Coronary artery (tissue), 2 donors: ENCODE measurements around the gene SPEG.

Experiments
- DNase-seq: peaks from one replicate; pipeline ENCODE4 v3.0.0-alpha.2; 2017; ENCODE audit warnings: low spot score
- H3K27ac ChIP-seq, 2 donors: fragments of 200-600 bp; sonication (generic); one replicate each; pipeline ENCODE4 v1.5.1; 2016 to 2019
- H3K4me3 ChIP-seq: fragments of 200-600 bp; sonication (generic); 2 replicates; pipeline ENCODE4 v1.5.1; 2016; ENCODE audit warnings: mild to moderate bottlenecking, moderate library complexity
- TF ChIP-seq, protein P1 (sequence below): fragments of 200-600 bp; sonication (generic); IDR thresholded peaks from one replicate; pipeline ENCODE4 v1.5.1; 2019; ENCODE audit warnings: antibody characterized with exemption

The SPEG gene

DNA sequence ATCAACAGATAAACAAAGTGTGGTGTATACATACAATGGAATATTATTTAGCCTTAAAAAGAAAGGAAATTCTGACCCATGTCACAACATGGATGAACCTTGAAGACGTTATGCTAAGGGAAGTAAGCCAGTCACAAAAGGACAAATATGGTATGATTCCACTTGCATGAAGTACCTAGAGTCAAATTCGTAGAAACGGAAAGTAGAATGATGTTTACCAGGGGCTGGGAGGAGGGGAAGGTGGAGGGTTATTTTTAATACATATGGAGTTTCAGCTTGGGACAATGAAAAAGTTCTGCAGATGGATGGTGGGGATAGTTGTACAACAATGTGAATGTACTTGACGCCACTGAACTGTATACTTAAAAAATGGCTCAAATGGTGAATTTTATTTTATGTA is 19.8 kb upstream of the SPEG start:
- no peak for DNase-seq
- Histone ChIP-seq H3K27ac (no peak overlapping the region), H3K4me3 (no peak overlapping the region)
- TF ChIP-seq, protein P1, sequence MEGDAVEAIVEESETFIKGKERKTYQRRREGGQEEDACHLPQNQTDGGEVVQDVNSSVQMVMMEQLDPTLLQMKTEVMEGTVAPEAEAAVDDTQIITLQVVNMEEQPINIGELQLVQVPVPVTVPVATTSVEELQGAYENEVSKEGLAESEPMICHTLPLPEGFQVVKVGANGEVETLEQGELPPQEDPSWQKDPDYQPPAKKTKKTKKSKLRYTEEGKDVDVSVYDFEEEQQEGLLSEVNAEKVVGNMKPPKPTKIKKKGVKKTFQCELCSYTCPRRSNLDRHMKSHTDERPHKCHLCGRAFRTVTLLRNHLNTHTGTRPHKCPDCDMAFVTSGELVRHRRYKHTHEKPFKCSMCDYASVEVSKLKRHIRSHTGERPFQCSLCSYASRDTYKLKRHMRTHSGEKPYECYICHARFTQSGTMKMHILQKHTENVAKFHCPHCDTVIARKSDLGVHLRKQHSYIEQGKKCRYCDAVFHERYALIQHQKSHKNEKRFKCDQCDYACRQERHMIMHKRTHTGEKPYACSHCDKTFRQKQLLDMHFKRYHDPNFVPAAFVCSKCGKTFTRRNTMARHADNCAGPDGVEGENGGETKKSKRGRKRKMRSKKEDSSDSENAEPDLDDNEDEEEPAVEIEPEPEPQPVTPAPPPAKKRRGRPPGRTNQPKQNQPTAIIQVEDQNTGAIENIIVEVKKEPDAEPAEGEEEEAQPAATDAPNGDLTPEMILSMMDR: no peak

DNA sequence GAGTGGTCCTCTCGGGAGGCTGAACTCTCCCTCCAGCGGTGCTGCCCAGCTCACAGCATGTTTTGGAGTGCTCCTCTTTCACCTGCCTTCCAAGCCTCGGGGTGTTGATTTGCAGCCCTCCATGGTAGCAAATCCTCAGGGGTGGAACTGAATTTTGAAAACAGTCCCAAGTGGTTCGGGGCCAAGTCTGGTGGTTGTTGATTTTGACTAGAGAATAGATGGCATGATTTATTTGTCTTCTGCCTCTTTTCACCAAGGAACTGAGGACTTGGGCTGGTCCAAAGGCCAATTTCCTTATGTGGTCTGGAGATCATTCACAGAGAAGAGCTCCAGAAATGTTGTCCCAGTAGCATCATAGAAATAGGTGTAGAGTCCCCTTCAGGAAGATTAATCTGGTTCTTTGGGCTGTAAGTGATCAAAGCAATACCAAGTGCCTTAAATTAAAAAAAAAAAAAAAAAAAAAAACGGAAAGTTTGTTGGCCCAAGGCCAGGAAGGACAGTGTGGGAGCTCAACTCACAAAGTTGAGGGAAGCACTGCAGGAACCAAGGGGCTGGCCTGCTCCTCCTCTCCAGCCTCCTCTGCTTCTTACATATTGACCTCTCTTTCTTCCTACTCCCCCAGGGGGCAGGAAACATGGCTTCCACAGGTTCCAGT is 18.9 kb upstream of the SPEG start:
- TF ChIP-seq, protein P1: no peak
- peak overlapping the region; percentile 16 to 95 for H3K27ac ChIP-seq
- H3K4me3 ChIP-seq: no peak overlapping the region
- DNase-seq: no peak

DNA sequence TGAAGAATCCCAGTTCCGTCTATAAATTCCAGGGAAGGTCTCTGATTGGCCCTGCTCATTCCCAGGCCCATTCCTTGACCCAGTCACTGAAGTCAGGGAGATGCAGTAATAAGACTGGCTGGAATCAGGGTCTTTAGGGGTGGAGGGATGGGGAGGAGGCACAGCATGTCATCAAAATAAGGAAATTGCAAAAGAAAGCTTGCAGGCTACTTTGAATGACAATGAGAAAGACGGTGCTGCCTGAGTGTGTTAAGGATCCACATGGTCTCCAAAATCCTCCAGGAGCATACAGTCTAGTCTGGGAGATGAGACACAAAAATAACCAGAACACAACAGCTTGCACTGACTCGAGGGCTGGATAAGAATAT is 18.4 kb upstream of the SPEG start:
- Histone ChIP-seq H3K4me3 (no peak overlapping the region), H3K27ac (peak overlapping the region in 1 of 2 donors; percentile 95)
- DNase-seq: no peak
- TF ChIP-seq, protein P1: no peak

DNA sequence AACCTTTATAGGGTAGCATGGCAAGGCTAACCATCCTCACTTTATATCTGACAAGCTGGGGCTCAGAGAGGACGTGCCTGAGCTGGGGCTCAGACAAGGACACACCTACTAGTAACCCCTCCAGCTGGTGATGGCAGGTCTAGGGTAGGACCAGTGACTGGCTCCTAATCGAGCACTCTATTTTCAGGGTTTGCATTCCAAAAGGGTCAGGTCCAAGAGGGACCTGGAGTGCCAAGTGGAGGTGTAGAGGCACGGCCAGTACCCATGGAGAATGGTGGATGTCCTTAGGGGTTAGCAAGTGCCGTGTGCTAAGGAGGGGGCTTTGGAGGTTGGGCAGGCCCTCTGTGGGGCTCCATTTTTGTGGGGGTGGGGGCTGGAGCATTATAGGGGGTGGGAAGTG is 17.7 kb upstream of the SPEG start:
- Histone ChIP-seq H3K27ac (peak overlapping the region; percentile 54 to 95), H3K4me3 (peak overlapping the region; percentile 70)
- no peak for DNase-seq
- TF ChIP-seq, protein P1: no peak

DNA sequence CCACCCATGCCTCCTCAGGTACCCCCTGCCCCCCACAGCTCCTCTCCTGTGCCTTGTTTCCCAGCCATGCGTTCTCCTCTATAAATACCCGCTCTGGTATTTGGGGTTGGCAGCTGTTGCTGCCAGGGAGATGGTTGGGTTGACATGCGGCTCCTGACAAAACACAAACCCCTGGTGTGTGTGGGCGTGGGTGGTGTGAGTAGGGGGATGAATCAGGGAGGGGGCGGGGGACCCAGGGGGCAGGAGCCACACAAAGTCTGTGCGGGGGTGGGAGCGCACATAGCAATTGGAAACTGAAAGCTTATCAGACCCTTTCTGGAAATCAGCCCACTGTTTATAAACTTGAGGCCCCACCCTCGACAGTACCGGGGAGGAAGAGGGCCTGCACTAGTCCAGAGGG is 17.3 kb upstream of the SPEG start:
- H3K27ac ChIP-seq: peak overlapping the region; percentile 54 to 95
- no peak for DNase-seq
- TF ChIP-seq, protein P1: no peak
- H3K4me3 ChIP-seq: peak overlapping the region; percentile 70

DNA sequence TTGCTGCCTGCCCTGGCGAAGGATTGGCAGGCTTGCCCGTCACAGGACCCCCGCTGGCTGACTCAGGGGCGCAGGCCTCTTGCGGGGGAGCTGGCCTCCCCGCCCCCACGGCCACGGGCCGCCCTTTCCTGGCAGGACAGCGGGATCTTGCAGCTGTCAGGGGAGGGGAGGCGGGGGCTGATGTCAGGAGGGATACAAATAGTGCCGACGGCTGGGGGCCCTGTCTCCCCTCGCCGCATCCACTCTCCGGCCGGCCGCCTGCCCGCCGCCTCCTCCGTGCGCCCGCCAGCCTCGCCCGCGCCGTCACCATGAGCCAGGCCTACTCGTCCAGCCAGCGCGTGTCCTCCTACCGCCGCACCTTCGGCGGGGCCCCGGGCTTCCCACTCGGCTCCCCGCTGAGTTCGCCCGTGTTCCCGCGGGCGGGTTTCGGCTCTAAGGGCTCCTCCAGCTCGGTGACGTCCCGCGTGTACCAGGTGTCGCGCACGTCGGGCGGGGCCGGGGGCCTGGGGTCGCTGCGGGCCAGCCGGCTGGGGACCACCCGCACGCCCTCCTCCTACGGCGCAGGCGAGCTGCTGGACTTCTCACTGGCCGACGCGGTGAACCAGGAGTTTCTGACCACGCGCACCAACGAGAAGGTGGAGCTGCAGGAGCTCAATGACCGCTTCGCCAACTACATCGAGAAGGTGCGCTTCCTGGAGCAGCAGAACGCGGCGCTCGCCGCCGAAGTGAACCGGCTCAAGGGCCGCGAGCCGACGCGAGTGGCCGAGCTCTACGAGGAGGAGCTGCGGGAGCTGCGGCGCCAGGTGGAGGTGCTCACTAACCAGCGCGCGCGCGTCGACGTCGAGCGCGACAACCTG is 16.3 kb upstream of the SPEG start, which contains the start of gene DES:
Gene DES, plus strand, starts transcription at position 223 of the 857 bp plus-strand sequence. Its CDS starts 86 bp downstream, at position 309.
- DNase-seq: no peak
- TF ChIP-seq, protein P1: no peak
- Histone ChIP-seq H3K27ac (peak within 1 kb of the TSS; percentile 54 to 95), H3K4me3 (peak within 1 kb of the TSS; percentile 70)

DNA sequence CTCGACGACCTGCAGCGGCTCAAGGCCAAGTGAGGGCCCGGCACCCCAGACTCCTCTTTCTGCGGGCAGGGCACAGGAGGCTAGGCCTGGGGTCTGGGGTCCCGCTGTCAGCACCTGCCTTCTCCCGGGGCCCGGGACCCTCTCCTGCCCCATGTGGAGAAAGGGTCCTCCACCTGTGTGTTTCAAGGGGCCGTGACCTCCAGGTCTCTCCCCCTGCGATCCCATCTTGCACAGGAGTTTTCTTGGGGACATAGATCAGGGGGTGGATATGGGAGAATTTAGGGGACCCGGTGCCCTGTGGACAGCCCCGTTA is 15.7 kb upstream of the SPEG start:
- DNase-seq: no peak
- peak overlapping the region; percentile 70 for H3K4me3 ChIP-seq
- peak overlapping the region; percentile 54 to 95 for H3K27ac ChIP-seq
- TF ChIP-seq, protein P1: no peak
